Psoas muscle (tissue), 8 donors: Measurements from ENCODE around the gene OR1L6. TPM values are rescaled to one million over a fixed set of nuclear protein-coding genes. Genes with fewer than 3 reads are reported as not detected.

Source experiments
- ATAC-seq, 4 donors: fragments of 200-7000 bp; cut with Tn5 transposase; one replicate each; pipeline ENCODE4 v1.9.1; 2020; ENCODE audit warnings: moderate library complexity in 3 of 4, mild to moderate bottlenecking in 2 of 4
- DNase-seq, 2 donors: peaks; one replicate each; pipeline ENCODE4 v3.0.0-alpha.2; 2020
- H3K27ac ChIP-seq: fragments of 200-600 bp; one replicate; pipeline ENCODE4 v1.8.0; 2022
- H3K27me3 ChIP-seq, 3 donors: fragments of 200-600 bp in 1 of 3; one replicate each; pipeline versions ENCODE4 v1.6.1 to v1.8.0; 2013 to 2022; ENCODE audit warnings: low read length in 2 of 3, mild to moderate bottlenecking in 2 of 3, moderate library complexity in 1 of 3; ENCODE audit not compliant: insufficient read depth in 3 of 3
- H3K36me3 ChIP-seq, 2 donors: fragments of 200-600 bp in 1 of 2; one replicate each; pipeline versions ENCODE4 v1.6.1 to v1.8.0; 2013 to 2022; ENCODE audit warnings: low read depth in 1 of 2, mild to moderate bottlenecking in 1 of 2, moderate library complexity in 1 of 2; ENCODE audit not compliant: insufficient read depth in 1 of 2
- H3K4me1 ChIP-seq: fragments of 200-600 bp; one replicate; pipeline ENCODE4 v1.8.0; 2022
- H3K4me3 ChIP-seq: fragments of 200-600 bp; one replicate; pipeline ENCODE4 v1.8.0; 2022; ENCODE audit warnings: mild to moderate bottlenecking
- H3K9me3 ChIP-seq: fragments of 200-600 bp; one replicate; pipeline ENCODE4 v1.8.0; 2022
- CTCF ChIP-seq: fragments of 200-600 bp; IDR thresholded peaks from one replicate; pipeline ENCODE4 v1.8.0; 2022; ENCODE audit warnings: antibody characterized with exemption
- WGBS, 3 donors: extraction: QIAGEN DNeasy Blood & Tissue Kit; methylation state at CpG; one replicate each; pipeline versions ENCODE4 v1.1.6 to v1.1.7; 2013; 5-methylcytosine and 5-hydroxymethylcytosine counted together
- intact Hi-C, 2 donors: fragments of 100-400 bp; cut with DNase I; formaldehyde crosslinking; loops; one replicate each; pipeline versions ENCODE4 v1.11.0 to v1.14.2; 2022
- long read RNA-seq, 2 donors: library from polyadenylated mRNA; unstranded; transcript quantifications; one replicate each; pipeline ENCODE4 v2.0.0, GENCODE V29; 2021
- polyA plus RNA-seq, 3 donors: library from polyadenylated mRNA; stranded (reverse); fragments of 200-250 nt; gene quantifications; one replicate each; pipeline ENCODE4 v1.2.3, GENCODE V29; 2013
- total RNA-seq, 4 donors: library from RNA; stranded (reverse); fragmentation: NEBNext Ultra II Directional in 2 of 4; extraction: Animal tissue kit (Norgen Biotek cat#: 25700) in 2 of 4; gene quantifications; one replicate each; pipeline versions ENCODE4 v1.2.1 to v1.2.4, GENCODE V29; 2021 to 2023
- donor health status: healthy with polysubstance abuse.
- donor health status: DM: no; HTN: no; CAD: no; lungs with moderate emphysema.
- donor health status: Bipolar disorder and iron deficiency.
- donor health status: healthy.
- donor health status: DM: yes; HTN: yes; CAD: no.
- donor health status: DM: no; HTN: no; CAD: no.
- donor health status: DM: no; HTN: no; CAD: no.
- donor health status: DM: yes; HTN: yes; CAD: no.

Gene OR1L6, protein sequence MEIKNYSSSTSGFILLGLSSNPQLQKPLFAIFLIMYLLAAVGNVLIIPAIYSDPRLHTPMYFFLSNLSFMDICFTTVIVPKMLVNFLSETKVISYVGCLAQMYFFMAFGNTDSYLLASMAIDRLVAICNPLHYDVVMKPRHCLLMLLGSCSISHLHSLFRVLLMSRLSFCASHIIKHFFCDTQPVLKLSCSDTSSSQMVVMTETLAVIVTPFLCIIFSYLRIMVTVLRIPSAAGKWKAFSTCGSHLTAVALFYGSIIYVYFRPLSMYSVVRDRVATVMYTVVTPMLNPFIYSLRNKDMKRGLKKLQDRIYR
- not detected for total RNA-seq
- polyA plus RNA-seq: not detected
- long read RNA-seq, donor 1: 0 reads
- long read RNA-seq, donor 2: 0 reads

- ATAC-seq: no peak
- no peak for DNase-seq
- Histone ChIP-seq H3K9me3 (peaks cover 4% of the 10 kb centered on the region), H3K36me3 (no peaks in the 10 kb centered on the region), H3K27me3 (no peaks in the 10 kb centered on the region), H3K27ac (no peak within 1 kb of the TSS), H3K4me1 (no peaks in the 10 kb centered on the region), H3K4me3 (no peak within 1 kb of the TSS)
- intact Hi-C loops: no loop called here
- 60 to 66% (median 63%) methylated on average over 6 of the region's 6 CpGs for WGBS, 3 donors
- no peak for TF ChIP-seq CTCF
Measured at GRCh38 chr9:122742003-122742402, at the start of gene OR1L6. Gene OR1L6, plus strand, starts transcription at chr9:122742303. Its CDS starts 7,545 bp downstream, at chr9:122749848.

DNA sequence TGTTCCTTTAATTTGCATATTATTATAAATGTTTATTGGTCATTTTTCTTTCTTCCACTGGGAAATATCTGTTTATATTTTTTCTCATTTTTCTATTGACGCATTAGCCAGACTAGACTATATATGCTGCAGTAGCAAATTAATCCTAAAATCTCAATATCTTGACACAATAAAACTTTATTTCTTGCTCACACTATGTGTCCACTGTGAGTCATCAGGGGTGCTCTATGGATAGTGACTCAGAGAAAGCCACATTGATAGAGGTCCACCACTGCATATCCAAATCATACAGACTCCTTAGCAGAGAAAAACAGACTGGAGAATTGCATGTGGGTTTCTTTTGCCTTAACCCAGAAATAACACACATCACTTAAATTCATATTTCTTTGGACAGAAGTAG, 46.4 kb upstream of the OR1L6 start:
- H3K4me3 ChIP-seq: no peak overlapping the region
- no peaks in the 10 kb centered on the region for H3K27me3 ChIP-seq
- H3K9me3 ChIP-seq: no peaks in the 10 kb centered on the region
- no peaks in the 10 kb centered on the region for H3K36me3 ChIP-seq
- ATAC-seq: no peak
- no peak for DNase-seq
- no peak overlapping the region for H3K27ac ChIP-seq
- no peak for TF ChIP-seq CTCF
- intact Hi-C loops: no loop called here
- WGBS, 3 donors: 94 to 98% (median 95%) methylated on average over 1 of the region's 1 CpG
- no peaks in the 10 kb centered on the region for H3K4me1 ChIP-seq

DNA sequence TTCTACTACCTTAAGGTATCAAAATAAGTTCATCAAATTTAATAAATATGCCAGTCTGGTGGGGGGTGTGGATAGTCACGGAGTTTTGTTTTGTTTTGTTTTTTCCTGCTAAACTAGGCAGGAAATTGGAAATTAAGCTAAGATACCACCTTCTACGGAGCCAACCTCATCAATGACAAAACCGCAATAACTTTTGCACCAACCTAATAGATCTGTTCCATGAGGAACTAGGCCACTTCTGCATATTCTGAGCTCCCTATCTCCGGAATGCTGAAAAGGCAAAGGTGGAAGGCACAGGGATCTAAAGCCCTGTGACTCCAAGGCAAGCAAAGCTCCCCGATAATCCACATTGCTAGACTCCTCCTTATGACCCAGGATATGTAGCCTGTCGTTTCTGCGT, 24.1 kb upstream of the OR1L6 start:
- Histone ChIP-seq H3K36me3 (no peaks in the 10 kb centered on the region), H3K4me1 (no peaks in the 10 kb centered on the region), H3K27ac (no peak overlapping the region), H3K9me3 (peaks cover 8% of the 10 kb centered on the region), H3K4me3 (no peak overlapping the region), H3K27me3 (no peaks in the 10 kb centered on the region)
- no peak for ATAC-seq
- DNase-seq: no peak
- WGBS, 3 donors: 84 to 85% (median 84%) methylated on average over 7 of the region's 7 CpGs
- no peak for TF ChIP-seq CTCF
- intact Hi-C loops: no loop called here

DNA sequence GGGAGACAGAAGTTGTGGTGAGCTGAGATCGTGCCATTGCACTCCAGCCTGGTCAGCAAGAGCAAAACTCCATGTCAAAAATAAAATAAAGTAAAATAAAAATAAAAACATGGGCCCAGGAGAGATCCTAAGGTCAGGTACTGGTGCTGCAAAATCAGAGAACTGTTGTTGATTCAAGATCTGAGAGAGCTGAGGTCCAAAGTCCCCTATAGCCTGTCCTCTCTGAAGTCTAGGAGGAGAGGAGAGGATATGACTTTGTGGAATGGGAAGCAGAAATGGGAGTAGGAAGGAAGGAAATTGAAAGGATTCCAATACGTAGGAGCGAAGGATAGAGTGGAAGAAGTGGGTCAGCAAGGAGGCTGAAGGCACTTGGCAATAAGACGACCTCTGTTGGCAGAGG, 22.9 kb upstream of the OR1L6 start:
- H3K4me1 ChIP-seq: no peaks in the 10 kb centered on the region
- no peak overlapping the region for H3K4me3 ChIP-seq
- ATAC-seq: no peak
- DNase-seq: no peak
- 65 to 71% (median 66%) methylated on average over 4 of the region's 4 CpGs for WGBS, 3 donors
- intact Hi-C loops: no loop called here
- no peaks in the 10 kb centered on the region for H3K27me3 ChIP-seq
- TF ChIP-seq CTCF: no peak
- H3K27ac ChIP-seq: no peak overlapping the region
- H3K36me3 ChIP-seq: no peaks in the 10 kb centered on the region
- peaks cover 15% of the 10 kb centered on the region for H3K9me3 ChIP-seq

- intact Hi-C loops: no loop called here
- H3K27ac ChIP-seq: no peak within 1 kb of the TSS
- 69 to 94% (median 86%) methylated on average over 1 of the region's 1 CpG for WGBS, 3 donors
Measured at GRCh38 chr9:122723690-122724089, 18.4 kb upstream of the OR1L6 start, which contains the start of gene OR1L4. Gene OR1L4, plus strand, starts transcription at chr9:122723990. Its CDS starts 0 bp downstream, at chr9:122723990.

More at GRCh38 chr9:122723690-122724089, 18.4 kb upstream of the OR1L6 start, which contains the start of gene OR1L4:
- Histone ChIP-seq H3K4me3 (no peak within 1 kb of the TSS), H3K9me3 (peaks cover 43% of the 10 kb centered on the region), H3K27me3 (no peaks in the 10 kb centered on the region), H3K4me1 (no peaks in the 10 kb centered on the region), H3K36me3 (no peaks in the 10 kb centered on the region)
- ATAC-seq (no peak), DNase-seq (no peak)
- no peak for TF ChIP-seq CTCF
